ENCODE data around the gene OXCT2. TPM values are rescaled to one million over a fixed set of nuclear protein-coding genes. Genes with fewer than 3 reads are reported as not detected.
"Not testable (repeated sequence)": the region's sequence is repeated elsewhere in the genome, so short reads cannot be mapped to it uniquely, and the experiment has no call there.

OXCT2 gene
- total RNA-seq, result 1 to 10 TPM in 2 of 4 donors, under 1 TPM in 1, not detected in 1; 0.15 to 6.6 (median 1.4) TPM

DNA sequence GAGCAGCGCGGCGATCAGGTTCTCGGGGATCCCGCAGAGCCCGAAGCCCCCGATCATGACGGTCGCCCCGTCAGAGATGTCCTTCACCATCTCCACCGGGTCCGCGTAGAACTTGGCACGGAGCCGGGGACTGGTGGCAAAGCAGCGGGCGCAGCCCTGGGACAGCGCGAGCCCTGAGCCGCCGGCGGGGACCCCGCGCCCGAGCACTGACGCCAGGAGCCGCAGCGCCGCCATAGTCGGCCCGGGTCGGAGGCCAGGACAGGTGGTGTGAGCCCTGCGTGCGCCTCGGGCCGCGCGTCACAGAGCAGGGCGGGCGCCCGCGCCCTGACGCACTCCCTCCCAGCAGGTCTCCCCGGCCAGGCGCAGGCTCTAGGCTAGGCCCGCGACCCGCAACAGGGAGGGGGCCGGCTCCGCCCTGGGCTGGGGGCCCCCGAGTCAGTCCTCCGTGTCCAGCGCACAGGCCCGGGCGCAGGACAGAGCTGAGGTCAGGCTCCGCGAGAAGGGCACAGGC is at the start of gene OXCT2:
OXCT2 (minus strand) TSS at position 327 of the 511 bp plus-strand sequence; CDS start at position 234, 93 bp downstream.
- H3K4me3 ChIP-seq (ENCODE audit: low read depth, poor library complexity, severe bottlenecking); intact Hi-C loops (cut with DNase I; ENCODE audit: low total_unique reads): not testable (repeated sequence)

DNA sequence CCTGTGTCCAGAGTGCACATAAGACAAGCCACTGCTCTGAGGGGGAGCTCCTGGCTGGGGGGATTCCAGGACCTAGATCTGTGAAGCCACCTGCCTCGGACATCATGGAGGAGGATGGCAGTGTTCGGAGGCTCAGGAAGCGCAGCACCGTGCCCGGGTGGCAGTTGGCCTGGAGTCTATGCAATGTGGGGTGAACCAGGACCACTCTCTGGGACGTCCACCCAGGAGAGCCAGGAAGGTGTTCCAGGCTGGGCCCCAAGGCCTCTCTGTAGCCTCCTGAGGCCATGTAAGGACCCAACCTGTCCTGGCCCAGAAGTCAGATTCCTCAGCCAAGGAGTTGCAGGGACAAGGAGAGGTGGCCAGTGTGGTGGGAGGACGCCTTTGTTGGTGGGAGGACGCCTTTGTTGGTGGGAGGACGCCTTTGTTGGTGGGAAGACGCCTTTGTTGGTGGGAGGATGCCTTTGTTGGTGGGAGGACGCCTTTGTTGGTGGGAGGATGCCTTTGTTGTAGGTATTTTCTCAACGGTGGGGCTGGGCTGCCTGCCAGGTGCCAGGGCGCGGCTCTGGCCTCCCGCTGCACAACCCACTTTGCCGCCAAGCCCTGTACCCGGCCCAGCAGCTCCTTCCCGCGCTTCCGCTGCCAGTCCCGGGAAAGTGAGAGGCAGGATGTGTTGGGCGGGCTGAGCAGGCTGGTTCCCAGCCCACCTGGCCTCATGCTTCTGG is 48.1 kb upstream of the OXCT2 start:
- DNase-seq (ENCODE audit: low spot score in 2 of 2), result peak in 1 of 2 donors; percentile 82
- no peak overlapping the region for H3K4me3 ChIP-seq (ENCODE audit: low read depth, poor library complexity, severe bottlenecking)
- 58 to 68% methylated on average over 22 of the region's 22 CpGs for WGBS, 2 donors
- intact Hi-C loops (cut with DNase I; ENCODE audit: low total_unique reads), result loop anchor here (5.0 kb wide), 2 partner anchors 83 to 153 kb away; partner anchors contain the start of gene MYCL
- TF ChIP-seq POLR2A (IDR thresholded peaks at IDR 0.05), result no peak
- TF ChIP-seq, protein P1, sequence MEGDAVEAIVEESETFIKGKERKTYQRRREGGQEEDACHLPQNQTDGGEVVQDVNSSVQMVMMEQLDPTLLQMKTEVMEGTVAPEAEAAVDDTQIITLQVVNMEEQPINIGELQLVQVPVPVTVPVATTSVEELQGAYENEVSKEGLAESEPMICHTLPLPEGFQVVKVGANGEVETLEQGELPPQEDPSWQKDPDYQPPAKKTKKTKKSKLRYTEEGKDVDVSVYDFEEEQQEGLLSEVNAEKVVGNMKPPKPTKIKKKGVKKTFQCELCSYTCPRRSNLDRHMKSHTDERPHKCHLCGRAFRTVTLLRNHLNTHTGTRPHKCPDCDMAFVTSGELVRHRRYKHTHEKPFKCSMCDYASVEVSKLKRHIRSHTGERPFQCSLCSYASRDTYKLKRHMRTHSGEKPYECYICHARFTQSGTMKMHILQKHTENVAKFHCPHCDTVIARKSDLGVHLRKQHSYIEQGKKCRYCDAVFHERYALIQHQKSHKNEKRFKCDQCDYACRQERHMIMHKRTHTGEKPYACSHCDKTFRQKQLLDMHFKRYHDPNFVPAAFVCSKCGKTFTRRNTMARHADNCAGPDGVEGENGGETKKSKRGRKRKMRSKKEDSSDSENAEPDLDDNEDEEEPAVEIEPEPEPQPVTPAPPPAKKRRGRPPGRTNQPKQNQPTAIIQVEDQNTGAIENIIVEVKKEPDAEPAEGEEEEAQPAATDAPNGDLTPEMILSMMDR (IDR thresholded peaks at IDR 0.05), result no peak

More for the DNA sequence above, at the start of gene OXCT2:
- not testable (repeated sequence) for DNase-seq (ENCODE audit: low spot score in 2 of 2)
- 0 to 9% methylated on average over 6 to 12 of the region's 57 CpGs for WGBS, 2 donors

DNA sequence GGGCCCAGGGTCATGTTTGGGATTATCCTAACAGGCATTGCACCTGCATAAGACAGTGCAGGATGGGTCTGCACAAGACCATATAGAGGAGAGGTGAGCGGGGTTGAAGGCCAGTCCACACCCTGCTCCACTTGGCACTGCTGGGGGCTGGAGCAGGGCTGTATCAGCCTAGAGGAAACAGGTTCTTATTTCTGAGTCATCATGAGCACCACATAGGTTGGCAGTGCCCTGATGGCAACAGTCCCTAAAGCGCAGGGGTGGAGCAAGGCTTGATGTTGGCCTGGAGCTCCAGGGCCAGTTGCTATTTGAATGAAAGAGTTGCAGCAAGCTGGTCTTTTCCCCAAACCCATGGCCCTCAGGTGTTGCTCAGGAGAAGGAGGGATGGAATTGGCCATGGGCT is 47.3 kb upstream of the OXCT2 start:
- DNase-seq (ENCODE audit: low spot score in 2 of 2), result peak; percentile 64 to 86
- intact Hi-C loops (cut with DNase I; ENCODE audit: low total_unique reads), result loop anchor here (5.0 kb wide), 2 partner anchors 84 to 154 kb away; partner anchors contain the start of gene MYCL
- TF ChIP-seq POLR2A (IDR thresholded peaks at IDR 0.05), result no peak
- TF ChIP-seq, protein P1 (IDR thresholded peaks at IDR 0.05), result no peak
- 25 to 67% methylated on average over 2 of the region's 2 CpGs for WGBS, 2 donors
- H3K4me3 ChIP-seq (ENCODE audit: low read depth, poor library complexity, severe bottlenecking), result no peak overlapping the region

DNA sequence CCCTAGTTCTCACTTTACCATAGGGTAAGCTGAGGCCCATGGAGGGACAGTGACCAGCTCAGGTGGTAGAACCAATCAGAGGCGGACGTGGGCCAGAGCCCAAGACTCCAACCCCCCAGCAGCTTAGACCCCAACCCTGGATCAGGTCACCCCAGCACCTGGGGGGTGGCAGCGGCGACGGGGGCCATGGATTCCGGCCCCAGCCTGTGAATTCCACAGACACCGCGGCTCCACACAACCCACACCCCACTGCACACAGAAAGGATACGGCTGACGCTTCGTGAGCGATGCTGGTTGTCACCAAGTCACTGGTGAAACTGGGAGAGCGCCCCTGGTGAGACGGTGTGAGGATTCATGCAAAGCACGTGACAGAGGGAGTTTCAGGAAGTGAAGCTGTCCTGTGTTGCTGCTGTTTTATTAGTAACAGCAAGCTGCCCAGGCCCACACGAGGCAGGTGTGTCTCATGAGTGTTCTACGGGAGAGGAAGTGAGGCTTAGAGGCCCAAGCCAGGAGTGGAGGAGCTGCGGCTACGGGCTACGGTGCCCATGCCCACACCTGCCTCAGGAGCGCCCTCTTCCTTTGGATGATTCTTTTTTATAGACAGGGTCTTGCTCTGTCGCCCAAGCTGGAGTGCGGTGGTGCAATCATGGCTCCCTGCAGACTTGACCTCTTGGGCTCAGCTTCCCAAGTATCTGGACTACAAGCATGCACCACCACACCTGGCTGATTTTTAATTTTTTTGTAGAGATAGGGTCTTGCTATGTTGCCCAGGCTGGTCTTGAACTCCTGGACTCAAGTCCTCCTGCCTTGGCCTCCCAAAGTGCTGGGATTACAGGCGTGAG is 46.2 kb upstream of the OXCT2 start:
- DNase-seq (ENCODE audit: low spot score in 2 of 2), result peak; percentile 65 to 89
- intact Hi-C loops (cut with DNase I; ENCODE audit: low total_unique reads), result loop anchor here (5.0 kb wide), 2 partner anchors 85 to 155 kb away; partner anchors contain the start of gene MYCL
- WGBS, 2 donors, result 43 to 49% methylated on average over 18 of the region's 24 CpGs
- H3K4me3 ChIP-seq (ENCODE audit: low read depth, poor library complexity, severe bottlenecking), result not testable (repeated sequence)

DNA sequence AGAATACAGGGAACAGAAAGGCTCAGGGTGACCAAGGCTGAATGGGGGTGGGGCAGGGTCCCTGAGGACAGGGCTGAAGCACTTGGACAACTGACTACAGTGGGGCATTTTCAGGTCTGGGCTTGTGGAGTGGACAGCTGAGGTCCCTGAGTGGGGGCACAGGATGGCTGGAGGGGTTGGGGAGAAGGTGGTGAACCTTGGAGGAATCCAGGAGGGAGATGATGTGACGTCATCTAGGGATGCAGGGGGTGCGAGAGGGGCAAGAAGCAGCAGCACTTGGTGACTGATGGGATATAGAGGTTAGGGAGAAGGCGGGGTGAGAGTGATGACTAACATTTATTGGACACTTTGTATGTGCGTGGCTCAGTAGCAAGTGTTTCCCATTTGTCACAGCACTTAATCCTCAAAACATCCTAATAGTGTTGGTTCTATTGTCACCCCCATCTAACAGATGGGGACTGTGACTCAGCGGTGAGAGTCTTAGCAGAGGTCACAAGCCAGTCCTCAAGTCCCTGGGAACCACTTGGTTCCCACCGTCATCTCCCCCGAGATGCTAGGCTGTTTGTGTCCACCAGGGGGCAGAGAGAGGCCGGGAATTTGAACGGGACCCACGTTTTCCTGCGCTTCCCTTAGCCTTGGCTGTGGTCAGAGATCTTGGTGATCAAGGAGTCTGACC is 45.4 kb upstream of the OXCT2 start:
- intact Hi-C loops (cut with DNase I; ENCODE audit: low total_unique reads), result loop anchor here (5.0 kb wide), 2 partner anchors 86 to 156 kb away; partner anchors contain the start of gene MYCL

DNA sequence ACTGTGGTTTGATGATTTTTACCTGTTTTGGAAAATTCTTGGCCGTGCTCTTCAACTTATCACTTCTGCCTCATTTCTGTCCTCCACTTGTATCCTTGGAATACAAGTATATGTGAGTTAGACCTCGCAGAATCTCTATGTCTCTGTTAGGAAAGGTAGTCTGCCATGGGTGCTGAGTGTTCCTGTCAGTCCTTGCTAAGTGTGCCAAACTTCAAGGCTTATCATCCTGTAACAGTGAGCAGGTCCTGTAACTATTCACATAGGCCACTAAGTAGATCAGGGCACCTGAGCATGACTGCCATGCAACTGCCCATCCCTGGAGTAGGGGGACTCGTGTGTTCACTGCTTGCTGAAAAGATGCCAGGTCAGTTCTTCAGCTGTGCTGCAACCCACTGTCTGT is 41.8 kb upstream of the OXCT2 start:
- H3K4me3 ChIP-seq (ENCODE audit: low read depth, poor library complexity, severe bottlenecking), result no peak overlapping the region
- no peak for DNase-seq (ENCODE audit: low spot score in 2 of 2)
- intact Hi-C loops (cut with DNase I; ENCODE audit: low total_unique reads), result no loop called here
- 77 to 85% methylated on average over 3 of the region's 3 CpGs for WGBS, 2 donors
- TF ChIP-seq POLR2A (IDR thresholded peaks at IDR 0.05), result no peak
- TF ChIP-seq, protein P1 (IDR thresholded peaks at IDR 0.05), result no peak

More for the DNA sequence above, 45.4 kb upstream of the OXCT2 start:
- DNase-seq (ENCODE audit: low spot score in 2 of 2), result peak; percentile 62 to 92
- TF ChIP-seq, protein P1 (IDR thresholded peaks at IDR 0.05), result peak in 1 of 3 donors; percentile 85
- TF ChIP-seq POLR2A (IDR thresholded peaks at IDR 0.05), result no peak
- WGBS, 2 donors, result 6 to 7% methylated on average over 11 of the region's 11 CpGs
- H3K4me3 ChIP-seq (ENCODE audit: low read depth, poor library complexity, severe bottlenecking), result no peak overlapping the region
